ENCODE measurements around the gene UBAP2.

UBAP2 gene

DNA sequence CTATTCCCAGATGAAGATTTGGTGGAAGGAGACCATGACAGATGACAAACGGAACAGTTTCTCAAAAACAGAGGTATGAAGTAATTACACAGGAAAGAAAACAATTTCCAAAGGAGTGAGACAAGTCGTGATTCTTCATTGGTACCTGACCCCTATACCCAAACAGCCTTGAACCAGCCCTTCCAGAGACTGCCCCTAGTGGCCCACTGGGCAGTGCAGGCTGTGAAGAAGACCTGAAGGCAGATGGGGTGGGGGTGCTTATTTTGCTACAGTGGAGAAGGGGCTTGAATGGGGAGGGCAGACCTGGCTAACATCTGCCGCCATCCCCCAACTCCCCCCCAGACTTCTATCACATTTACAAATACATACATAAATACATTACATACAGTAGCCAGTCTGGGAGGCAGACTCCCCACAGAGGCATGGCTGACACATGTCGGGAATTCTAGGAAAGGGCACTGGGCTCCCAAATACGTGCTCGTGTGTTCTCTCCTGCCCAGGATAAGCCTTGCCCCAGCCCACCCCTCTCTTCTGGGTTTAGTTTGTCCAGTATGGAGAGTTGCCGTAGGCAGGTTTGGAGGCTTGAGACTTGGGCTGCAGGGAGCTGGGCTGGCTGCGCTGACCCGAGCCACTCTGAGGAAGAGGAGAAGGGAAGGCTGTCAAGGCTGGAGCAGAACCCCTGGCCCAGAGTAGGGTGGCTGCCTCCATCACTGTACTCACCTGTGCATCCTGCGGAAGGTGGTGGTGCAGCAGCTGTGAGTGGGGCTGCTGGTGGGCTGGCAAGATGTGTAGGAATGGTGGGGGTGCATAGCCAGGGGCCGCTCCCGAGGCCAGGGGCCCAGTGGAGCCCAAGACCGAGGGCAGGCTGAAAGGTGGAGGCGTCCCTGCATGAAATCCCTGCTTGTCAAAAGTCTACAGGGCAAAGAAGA is 126.5 kb downstream of the UBAP2 start:
- no peak overlapping the region for H3K4me3 ChIP-seq (ENCODE audit: control insufficient read depth, low read depth, low read length)
- TF ChIP-seq, protein P1, sequence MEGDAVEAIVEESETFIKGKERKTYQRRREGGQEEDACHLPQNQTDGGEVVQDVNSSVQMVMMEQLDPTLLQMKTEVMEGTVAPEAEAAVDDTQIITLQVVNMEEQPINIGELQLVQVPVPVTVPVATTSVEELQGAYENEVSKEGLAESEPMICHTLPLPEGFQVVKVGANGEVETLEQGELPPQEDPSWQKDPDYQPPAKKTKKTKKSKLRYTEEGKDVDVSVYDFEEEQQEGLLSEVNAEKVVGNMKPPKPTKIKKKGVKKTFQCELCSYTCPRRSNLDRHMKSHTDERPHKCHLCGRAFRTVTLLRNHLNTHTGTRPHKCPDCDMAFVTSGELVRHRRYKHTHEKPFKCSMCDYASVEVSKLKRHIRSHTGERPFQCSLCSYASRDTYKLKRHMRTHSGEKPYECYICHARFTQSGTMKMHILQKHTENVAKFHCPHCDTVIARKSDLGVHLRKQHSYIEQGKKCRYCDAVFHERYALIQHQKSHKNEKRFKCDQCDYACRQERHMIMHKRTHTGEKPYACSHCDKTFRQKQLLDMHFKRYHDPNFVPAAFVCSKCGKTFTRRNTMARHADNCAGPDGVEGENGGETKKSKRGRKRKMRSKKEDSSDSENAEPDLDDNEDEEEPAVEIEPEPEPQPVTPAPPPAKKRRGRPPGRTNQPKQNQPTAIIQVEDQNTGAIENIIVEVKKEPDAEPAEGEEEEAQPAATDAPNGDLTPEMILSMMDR (IDR thresholded peaks at IDR 0.05; ENCODE audit: control insufficient read depth, insufficient read depth, low read depth, low read length, missing control alignments): peak; percentile 81
- DNase-seq (ENCODE audit: low read depth): no peak

DNA sequence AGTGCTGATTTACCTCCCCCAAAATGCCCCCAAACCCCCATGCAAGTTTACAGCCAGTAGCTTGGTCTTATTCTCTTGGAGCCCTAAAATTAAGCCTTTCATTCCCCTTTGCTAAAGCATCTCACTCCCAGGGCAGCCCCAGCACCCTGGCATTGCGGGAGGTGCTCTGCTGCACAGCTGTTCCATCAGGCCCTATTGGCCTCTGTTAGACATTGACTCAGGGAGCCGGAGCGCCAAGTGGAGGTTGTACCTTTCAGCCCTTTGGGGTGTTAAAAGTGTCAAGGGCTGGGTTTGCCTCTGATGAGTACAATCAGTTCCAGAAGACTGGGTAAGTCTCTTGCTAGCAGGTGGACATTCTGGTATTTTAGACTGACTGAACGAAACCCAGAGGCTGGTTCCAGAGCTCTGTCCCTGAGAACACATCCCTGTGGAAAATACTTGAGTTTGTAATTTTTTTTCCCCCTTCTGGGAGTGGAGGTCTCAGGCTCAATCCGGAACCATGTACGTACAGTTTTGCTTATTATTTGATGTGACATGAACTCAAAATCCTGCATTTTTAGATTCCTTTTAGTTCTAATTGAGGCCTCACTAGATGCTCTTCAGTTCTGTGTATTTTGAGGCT is 129.3 kb downstream of the UBAP2 start:
- no peak overlapping the region for H3K4me3 ChIP-seq (ENCODE audit: control insufficient read depth, low read depth, low read length)
- TF ChIP-seq, protein P1 (IDR thresholded peaks at IDR 0.05; ENCODE audit: control insufficient read depth, insufficient read depth, low read depth, low read length, missing control alignments): no peak
- no peak for DNase-seq (ENCODE audit: low read depth)

DNA sequence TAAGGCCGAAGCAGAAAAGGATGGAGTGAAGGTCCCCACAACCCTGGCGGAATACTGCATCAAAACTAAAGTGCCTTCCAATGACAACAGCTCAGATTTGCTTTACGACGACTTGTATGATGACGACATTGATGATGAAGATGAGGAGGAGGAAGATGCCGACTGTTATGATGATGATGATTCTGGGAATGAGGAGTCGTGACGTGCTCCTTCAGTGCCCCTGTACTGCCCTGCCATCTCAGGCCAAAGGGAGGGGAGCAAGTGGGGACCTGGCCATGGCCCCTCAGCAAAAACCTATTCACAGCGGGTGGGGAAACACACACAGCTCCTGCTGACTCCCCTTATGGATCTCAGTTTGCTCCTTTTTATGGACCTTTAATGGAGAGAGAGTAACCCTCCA is 131.7 kb downstream of the UBAP2 start:
- no peak for DNase-seq (ENCODE audit: low read depth)
- no peak overlapping the region for H3K4me3 ChIP-seq (ENCODE audit: control insufficient read depth, low read depth, low read length)
- TF ChIP-seq, protein P1 (IDR thresholded peaks at IDR 0.05; ENCODE audit: control insufficient read depth, insufficient read depth, low read depth, low read length, missing control alignments): no peak

DNA sequence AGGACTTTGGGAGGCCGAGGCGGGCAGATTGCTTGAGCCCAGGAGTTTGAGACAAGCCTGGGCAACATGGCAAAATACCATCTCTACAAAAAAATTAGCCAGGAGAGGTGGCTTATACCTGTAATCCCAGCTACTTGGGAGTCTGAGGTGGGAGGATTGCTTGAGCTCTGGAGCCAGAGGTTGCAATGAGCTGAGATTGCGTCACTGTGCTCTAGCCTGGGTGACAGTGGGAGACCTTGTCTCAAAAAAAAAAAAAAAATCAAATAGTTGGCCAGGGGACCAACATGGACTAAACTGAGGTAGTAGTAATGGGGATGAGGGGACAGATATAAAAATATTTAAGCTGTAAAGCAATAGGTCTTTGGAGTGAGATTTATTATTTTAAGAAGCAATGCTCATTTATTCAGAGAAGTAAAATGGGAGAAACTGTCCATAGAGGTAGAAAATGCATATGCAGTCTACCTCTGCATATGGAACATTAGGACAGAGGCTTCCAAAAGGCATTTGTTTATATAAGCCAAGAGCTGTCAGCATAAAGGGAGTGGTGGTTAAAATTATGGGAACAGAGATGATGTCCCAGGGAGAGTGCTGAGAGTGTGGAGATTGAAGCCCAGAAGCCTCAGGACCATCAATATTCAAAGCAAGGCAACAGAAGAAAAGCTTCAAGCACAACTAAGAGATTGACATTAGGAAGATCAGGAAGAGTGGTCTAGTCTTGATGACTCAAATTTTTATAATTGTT is 133.6 kb downstream of the UBAP2 start:
- H3K4me3 ChIP-seq (ENCODE audit: control insufficient read depth, low read depth, low read length): no peak overlapping the region
- no peak for DNase-seq (ENCODE audit: low read depth)

DNA sequence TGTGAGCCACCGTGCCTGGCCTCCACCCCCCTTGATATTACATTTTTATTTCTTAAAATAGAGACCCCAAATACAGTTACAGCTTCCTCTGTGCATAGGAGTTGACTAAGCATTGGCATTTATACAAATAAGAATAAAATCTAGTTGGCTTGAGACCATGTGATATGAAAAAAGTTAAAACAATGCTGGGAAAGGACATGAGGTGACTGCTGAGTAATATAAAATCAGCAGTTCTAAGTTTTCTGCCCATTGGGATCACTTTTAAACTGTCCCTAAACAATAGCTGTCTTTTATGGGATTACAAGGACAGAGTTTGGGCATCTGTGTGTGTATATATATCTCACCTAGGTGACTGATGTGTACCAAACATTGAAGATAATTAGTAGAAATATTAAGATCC is 135.1 kb downstream of the UBAP2 start:
- DNase-seq (ENCODE audit: low read depth): no peak
- no peak overlapping the region for H3K4me3 ChIP-seq (ENCODE audit: control insufficient read depth, low read depth, low read length)
- TF ChIP-seq, protein P1 (IDR thresholded peaks at IDR 0.05; ENCODE audit: control insufficient read depth, insufficient read depth, low read depth, low read length, missing control alignments): no peak

More for the DNA sequence above, 133.6 kb downstream of the UBAP2 start:
- TF ChIP-seq, protein P1 (IDR thresholded peaks at IDR 0.05; ENCODE audit: control insufficient read depth, insufficient read depth, low read depth, low read length, missing control alignments): no peak

DNA sequence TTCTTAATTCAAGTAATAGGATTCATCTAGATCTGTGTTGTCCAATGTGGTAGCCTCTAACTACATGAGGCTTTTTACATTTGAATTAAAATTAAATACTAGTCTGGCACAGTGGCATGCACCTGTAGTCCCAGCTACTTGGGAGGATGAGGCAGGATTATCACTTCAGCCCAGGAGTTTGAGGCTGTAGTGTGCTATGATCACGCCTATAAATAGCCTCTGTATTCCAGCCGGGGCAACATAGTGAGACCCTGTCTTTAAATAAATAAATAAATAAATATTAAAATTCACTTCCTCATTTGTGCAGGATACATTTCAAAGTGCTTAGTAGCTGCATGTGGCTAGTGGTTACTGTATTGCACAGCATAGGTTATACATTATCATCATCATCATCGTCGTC is 139.9 kb downstream of the UBAP2 start:
- TF ChIP-seq, protein P1 (IDR thresholded peaks at IDR 0.05; ENCODE audit: control insufficient read depth, insufficient read depth, low read depth, low read length, missing control alignments): no peak
- H3K4me3 ChIP-seq (ENCODE audit: control insufficient read depth, low read depth, low read length): no peak overlapping the region
- DNase-seq (ENCODE audit: low read depth): no peak

All from AG09309 (cell line).